GM12892 (cell line): ENCODE measurements around the gene TMTC2.

Experiments used
- POLR2A ChIP-seq: IDR thresholded peaks from 2 replicates; pipeline ENCODE4 v1.6.1; 2011; ENCODE audit warnings: low read depth, low read length, control low read depth
- POLR2AphosphoS5 ChIP-seq: IDR thresholded peaks from 2 replicates; pipeline ENCODE4 v1.6.1; 2011; ENCODE audit warnings: low read depth, low read length, control low read depth

DNA sequence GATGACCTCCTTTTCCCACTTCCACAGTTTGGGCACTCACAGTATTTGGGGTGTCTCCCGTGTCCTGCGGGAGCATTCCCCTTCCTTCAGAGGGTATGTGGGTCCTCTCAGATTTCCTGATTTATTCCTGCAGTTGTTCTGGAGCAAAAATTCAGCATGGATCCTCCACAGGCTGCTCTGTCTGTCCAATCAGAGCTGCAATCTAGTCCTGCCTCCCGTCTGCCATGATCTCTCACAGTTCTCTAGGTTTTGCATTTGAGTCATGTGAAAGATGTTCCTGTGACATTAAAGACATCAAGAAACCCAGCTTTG lies 435.9 kb downstream of the TMTC2 start:
- TF ChIP-seq POLR2A (no peak), POLR2AphosphoS5 (no peak)
